HG03103 (cell line): Measurements from ENCODE around the gene DNAH17.

Experiments
- ATAC-seq: cut with Tn5 transposase; IDR thresholded peaks from one replicate; pipeline ENCODE4 v1.9.1; 2021; ENCODE audit warnings: low read depth; ENCODE audit not compliant: unreplicated experiment

DNAH17 gene

DNA sequence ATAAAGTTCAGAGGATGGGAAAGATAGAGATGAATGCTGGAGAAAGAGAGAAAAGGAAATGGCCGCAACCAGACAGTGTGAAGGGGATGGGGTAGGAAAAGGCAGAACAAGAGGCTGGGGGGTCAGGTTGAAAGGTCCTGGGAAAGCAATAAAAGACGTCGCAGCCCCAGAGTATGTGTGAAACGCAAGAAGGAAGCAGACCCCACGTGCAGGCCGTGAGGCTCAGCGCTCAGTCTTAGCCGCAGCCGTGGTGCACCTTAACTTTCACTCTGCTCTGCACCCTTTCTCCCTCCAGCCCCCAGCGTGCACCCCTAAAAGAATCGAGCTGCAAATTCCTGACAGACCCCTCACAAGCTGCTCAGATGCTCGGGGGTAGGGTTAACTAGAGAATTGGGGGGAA, 1.9 kb downstream of the DNAH17 start:
- ATAC-seq: no peak

DNA sequence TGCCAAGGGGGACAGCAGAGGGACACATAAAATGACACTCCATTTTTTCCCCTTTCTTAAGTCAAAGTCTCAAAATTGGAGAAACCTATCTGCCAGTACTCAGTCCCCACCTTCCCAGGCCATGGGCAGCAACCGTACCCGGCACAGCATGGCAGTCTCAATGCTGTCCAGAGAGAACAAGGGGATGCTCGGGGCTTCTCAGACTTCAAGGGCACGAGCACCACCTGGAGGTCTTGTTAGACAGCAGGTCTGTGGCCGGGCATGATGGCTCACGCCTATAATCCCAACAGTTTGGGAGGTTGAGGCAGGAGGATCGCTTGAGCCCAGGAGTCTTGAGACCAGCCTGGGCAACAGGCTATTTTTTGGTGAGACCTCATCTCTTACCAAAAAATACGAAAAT, 3.2 kb downstream of the DNAH17 start:
- ATAC-seq: no peak

DNA sequence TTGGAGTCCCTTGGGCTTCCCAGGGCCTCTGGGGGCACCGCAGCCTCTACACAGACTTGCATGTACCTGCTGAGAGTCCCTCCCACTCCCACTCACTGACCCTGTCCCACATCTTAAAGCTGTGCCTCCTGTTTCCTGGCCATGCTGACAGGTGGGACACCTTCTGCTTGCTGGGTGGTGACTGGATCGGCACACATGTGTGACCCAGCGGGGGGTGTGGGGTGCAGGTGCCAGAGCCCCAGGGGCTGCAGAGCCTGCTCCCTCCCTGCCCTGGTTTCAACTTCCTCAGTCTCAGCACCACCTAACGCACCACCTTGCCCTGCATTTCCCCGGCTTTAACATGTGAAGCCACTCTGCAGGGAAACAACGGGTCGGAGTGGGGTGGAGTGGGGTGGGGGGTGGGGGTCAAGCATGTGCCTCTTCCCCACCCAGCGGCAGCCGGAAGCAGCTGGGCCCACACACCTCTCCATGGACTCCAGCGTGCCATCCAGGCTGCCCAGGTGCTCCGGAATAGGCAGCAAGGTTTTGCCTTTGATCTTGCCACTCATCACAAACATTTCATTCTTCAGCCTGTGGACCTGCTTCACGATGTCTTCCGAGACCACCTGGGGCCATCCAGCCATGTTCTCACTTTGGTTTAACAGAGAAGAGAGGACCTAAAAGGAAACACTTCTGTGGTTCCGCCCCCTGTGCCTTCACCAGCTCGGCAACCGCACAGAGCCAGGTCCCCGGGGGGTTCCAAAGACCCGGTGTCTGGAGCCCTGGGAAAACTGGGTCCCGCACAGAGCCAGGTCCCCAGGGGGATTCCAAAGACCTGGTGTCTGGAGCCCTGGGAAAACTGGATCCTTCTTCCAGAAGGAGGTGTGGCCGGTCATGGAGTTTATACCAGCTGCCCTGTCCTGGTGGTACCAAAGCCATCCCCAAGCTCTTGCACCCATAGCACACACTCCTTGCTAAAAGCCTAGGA, 4.7 kb downstream of the DNAH17 start:
- no peak for ATAC-seq

DNA sequence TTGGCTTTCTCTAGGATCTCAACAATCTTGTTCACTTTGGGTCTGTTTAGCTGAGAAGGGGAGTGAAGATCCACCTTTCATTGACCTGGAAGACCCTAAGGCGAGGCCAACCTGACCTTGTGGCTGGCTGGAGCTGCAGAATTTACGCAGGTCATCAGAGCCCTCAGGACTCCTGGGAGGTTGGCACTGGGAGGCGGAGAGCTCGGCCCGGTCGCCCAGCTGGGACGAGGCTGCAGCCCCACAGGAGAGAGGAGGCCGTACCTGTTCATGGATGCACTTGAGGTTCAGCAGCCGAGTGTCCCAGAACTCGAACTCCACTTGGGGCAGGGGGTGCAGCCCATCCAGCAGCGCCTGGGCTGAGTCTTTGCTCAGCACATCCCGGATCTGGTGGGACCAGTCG, 5.9 kb downstream of the DNAH17 start:
- no peak for ATAC-seq

DNA sequence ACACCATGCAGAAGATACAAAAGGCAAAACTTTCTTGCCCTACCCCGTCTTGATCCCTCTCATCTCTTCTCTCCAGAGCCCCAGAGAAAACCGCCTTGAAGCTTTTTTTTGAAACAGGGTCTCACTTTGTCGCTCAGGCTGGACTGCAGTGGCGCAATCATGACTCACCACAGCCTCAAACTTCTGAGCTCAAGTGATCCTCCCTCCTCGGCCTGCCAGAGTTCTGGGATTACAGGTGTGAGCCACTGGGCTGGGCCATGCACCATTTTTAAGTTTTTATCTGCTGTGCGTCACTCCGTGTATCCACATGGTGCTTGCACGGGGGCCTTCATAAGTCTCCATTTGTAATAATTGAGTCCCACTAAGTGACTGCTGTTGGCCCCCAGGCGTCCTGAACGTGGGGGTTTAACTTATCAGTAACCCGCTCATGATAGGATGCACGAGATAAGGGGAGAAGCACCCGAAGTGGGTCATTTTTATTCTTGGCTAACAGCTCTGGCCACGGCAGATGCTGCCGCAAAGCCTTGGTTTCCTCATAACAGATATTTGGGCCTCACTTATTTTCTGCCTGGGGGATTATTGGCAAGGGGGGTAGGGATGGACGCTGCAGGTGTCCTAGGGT, 8.6 kb downstream of the DNAH17 start:
- ATAC-seq: no peak

DNA sequence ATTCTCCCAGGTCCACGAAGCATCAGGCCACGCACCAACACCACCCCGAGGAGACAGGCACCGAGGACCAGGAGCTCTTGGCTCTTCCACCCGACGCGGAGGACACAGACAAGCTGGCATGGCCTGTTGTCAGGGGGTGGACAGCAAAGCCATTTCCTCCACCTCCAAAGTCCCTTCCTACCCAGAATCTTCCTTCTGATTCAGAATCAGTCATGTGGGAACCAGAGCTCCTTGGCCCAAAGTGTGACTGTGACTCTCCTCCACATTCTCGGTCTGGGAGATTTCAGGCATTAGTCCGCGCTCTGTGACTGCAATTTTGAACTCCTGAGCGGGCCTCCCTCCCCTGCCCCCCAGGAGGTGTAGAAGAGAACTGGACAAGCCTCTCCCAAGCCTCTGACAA, 9.2 kb downstream of the DNAH17 start:
- ATAC-seq: no peak

DNA sequence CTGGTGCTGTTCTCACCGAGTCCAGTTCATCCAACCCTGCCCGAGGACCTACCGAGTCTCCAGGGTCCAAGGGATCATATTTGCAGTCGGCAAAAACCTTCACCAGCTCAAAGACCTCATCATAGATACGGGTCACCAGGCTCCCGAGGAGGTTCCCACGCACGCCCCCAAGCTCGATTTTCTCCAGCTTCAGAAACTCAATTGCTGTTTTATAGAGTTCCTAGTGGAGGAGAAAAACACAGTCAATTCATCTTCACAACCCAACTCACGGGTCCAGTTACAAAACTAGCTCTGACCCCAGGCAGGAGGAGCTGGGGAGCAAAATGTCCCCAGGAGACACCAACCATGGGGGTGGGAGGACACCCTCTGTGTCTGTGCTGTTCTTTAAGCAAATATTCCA, 10.2 kb downstream of the DNAH17 start:
- no peak for ATAC-seq

DNA sequence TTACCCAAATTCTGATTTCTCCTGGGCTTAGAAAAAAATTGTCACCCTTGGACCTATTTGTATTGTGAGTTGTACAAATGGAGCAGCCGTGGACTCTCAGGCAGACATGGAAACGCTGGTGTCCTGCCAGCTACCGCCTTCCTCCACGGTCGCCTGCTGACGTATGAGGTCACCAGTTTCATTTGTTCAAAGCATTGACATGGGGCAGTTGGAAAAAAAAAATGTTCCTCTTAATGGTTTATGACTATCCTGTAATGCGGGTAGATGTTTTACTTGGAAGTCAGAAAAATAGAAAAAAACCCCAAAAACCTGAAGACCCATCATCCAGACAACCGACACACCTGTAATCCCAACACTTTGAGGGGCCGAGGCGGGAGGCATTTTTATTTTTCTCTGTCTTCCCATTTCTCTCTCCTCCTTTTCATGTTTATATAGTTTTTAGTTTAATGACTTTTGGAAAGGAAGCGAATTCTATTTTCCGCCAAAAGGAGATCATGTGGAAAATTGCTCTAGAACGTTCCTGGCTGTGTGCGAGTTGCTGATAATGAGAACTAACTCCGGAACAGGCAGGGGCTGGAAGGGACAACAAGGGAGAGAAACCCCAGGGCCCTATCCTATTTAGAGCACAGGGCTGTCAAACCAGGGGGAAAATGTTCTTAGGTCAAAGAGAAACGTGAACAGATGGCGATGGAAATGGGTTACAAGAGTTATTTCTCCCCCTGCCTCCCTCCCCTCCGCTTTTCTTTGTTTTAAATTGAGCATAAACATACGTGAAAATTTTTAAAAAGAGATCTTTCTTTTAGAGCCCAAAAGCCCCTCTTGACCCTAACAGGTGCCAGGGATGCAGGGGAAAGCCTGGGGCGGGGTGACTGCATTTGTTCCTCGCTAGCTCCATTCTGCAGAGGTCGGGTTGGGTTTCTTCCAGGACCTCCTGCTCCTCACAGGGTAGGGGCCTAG, 13.7 kb downstream of the DNAH17 start:
- ATAC-seq: no peak

DNA sequence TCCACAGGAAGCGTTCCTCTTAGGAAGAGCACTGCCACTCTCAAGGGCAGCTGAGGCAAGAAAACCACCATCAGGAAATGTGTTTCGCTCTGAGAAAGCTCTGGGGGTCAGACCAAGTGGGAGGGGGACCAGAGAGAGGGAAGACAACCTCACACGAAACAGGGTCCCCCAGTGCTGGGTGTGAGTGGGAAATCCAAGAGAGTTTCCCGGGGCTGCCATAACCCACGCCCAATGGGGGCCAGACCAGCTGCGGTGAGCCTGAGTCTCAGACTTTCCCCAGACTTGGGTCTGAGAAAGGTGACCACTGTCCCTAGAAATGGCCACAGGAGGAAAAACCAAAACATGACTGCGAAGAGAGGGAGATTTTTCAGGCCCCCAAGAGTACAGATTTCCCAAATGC, 14.5 kb downstream of the DNAH17 start:
- ATAC-seq: no peak

DNA sequence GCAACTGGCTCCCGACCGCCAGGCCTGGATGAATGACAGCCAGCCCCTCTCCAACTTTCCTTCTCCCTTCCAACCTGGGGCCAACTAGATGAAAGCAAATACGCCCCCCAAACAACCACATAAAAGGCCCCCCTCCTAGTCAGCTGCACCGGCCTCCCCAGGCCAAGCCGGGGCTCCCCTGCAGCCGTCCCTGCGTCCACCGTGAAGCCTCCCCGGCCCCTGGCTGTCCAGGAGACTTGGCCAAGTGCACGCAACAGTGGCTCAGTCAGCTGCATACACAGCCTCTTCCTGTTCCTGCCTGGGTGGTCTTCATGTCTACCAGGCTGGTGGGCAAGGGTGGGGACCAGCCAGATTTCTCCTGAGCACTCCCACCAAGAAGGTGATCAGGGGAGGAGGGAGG, 16.0 kb downstream of the DNAH17 start:
- ATAC-seq: no peak

DNA sequence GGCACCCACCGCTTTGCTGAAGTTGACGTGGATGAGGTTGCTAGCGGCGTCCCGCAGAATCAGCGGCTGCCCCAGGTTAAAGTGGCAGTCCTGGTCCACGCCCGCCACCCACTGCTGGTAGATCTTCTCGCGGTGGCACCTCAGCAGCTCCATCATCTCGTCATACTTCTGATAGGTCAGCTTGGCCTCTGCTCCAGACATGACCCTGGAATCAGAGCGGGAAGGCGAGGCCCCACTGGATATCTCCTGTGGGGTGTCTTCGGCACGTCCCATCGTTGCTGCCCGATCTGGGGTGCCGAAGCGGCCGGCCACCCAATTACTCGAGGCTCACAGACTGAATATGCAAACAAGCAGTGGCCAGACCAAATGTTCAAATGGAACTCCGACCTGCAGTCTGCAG, 16.5 kb downstream of the DNAH17 start:
- ATAC-seq: no peak

DNA sequence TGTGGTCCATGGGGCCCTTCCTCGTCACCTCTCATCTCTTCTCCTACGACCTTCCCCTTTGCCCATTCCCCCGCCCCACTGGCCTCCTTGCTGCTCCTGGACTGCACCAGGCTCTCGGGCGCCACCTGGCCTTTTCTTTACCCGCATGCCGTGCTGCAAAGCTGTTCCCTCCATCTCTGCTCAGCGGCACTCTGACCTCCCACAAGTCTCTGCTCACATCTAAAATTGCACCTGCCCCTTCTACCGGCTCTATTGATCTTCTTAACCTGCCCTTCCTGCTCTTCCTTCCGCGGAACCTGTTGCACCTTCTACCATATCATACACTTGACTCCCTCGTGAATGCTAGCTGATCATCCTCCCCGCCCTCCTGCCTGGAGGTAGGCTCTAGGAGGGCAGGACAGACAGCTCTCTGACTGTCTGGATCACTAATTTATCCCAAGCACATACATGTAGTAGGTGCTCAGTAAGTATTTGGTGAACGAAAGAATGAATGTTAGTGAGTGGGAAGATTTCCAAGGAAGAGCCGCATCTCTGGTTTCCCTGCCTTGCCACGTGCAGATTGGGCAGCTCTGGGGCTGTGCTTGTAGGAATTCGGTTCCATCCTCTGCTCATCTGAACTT, 17.3 kb downstream of the DNAH17 start:
- no peak for ATAC-seq

DNA sequence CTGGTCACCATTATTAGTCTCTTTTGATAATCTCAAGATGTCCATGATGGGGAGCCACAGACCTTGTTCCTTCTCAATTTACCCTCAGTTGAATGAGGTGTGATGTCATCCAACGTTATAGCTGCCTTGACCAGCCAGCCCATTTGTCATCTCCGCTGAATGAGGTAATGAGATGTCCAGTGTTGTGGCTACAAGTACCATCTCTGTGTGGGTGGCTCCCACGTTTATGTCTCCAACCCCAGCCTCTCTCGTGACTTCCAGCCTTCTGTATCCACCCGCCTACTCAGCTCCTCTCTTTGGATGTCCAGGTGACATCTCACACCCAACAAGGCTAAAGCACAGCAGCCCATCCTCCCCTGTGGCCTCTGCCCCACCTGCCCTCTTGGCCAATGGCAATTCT, 18.2 kb downstream of the DNAH17 start:
- no peak for ATAC-seq

DNA sequence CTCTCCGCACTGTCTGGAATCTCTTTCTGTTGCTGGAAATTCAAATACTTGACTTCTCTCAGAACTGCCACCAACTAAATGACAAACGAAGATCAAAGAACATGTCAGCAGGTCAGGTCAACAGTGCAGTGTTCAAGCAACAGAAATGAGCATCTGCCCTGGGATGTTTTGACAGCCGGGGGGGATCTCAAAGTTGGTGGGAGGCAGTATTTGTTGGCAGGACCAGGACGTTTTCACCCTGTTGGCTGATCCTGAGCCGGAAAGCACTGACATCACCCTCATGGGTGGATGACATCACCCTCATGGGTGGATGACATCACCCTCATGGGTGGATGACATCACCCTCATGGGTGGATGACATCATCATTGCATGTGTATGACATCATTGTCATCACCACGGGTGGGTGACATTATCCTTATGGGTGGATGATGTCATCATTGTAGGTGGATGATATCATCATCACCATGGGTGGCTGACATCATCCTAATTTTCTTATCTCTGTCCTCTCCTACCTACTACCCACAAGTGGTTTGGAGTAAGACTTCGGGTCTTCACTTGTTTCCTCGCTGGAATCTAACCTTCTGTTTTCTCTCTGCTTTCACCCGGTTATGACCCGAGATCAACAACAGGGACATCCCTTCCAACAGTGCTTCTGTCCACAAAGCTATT, 18.9 kb downstream of the DNAH17 start:
- ATAC-seq: no peak

DNA sequence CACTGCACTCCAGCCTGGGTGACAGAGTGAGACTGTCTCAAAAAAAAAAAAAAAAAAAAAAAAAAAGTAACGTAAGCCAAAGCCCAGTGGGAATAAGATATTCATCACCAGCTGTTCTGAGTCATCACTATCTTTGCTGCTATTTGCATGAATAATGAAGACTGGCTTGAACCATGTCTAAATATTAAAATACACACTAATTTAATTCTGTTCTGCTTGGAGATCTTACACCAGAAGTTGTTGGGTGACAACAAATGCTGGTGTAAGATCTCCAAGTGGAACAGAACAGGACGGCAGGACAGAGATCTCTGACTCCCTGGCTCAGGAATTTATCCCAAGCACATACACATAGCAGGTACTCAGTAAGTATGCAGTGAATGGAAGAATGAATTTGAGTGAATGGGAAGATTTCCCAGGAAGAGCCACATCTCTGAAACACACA, 19.6 kb downstream of the DNAH17 start:
- ATAC-seq: no peak

DNA sequence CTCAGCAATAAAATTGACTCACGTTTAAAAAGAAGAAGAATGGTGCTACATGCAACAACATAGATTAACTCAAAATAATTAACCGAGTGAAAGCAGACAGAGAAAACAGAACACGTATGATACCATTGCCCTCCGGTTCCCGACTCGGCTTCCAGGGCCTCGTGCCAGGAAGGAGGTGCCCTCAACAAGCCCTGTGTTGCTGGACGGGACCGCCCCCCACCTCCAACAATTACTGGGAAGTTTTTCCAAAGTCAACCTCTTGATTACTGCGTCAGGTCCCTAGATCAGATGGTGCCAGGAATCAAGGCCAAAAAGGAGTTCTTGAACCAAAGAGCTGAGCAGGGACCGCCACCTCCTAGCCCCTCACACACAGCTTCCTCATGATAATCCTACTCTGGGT, 20.4 kb downstream of the DNAH17 start:
- ATAC-seq: no peak

DNA sequence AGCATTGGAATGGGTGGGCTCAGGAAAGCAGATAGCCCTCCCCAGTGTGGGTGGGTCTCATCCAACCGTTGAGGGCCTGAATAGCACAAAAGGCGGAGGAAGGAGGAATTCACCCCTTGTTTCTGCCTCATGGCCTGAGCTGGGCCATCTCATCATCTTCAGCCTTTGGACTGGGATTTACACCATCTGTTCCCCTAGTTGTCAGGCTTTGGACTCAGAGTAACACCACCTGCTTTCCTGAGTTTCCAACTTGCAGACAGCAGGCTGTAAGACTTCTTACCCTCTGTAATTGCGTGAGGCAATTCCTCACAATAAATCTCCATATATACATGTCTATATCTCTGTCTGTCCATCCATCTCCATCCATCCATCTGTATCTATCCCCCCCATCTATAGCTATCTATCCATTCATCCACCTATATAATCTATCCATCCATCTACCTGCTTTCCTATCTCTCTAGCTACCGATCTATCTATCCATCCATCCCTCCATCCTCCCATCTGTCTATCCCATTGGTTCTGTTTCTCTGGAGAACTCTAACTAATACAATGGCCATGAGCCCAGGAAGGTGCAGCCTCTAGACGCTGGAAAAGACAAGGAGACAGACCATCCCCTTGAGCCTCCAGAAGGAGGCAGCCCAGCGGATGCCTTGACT, 21.3 kb downstream of the DNAH17 start:
- no peak for ATAC-seq

DNA sequence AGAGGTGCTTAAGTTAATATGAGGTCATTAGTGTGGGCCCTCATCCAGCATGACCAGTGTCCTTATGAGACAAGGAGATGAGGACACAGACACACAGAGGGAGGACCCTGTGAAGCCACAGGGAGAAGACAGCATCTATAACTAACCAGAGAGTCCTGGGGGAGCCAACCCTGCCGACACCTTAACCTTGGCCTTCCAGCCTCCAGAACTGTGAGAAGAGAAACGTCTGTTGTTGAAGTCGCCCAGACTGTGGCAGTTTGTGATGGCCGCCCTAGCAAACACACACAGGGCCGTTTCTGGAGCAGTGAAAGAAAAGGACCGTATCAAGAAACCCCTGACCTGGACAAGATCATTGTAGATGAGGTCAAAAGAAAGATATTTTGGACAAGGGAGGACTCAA, 26.7 kb downstream of the DNAH17 start:
- ATAC-seq: no peak

DNA sequence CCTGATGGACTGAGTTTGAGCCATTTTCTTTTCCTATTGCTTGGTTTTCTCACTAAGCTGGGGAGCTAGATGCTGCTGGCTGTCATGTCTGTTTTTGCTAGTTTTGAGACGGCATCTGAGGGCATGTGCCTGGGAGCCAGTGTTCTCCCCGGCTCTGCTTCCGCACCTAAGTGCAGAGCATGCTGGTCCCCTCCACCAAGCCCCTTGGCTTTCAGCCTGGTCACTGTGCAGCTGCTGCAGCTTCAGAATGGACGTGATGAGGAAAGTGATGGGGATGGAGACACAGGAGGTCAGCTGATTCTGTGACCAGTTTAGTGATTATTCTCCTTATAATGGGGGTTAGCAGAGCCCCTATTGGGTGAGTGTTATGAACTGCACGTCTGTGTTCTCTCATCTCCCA, 28.5 kb downstream of the DNAH17 start:
- no peak for ATAC-seq
